GM18526 (cell line): ENCODE results near the gene PPAN.

Experiments
- POLR2A ChIP-seq: IDR thresholded peaks from 3 replicates; pipeline ENCODE4 v1.6.1; 2011; ENCODE audit not compliant: insufficient read length; ENCODE audit errors: extremely low read depth

PPAN gene

DNA sequence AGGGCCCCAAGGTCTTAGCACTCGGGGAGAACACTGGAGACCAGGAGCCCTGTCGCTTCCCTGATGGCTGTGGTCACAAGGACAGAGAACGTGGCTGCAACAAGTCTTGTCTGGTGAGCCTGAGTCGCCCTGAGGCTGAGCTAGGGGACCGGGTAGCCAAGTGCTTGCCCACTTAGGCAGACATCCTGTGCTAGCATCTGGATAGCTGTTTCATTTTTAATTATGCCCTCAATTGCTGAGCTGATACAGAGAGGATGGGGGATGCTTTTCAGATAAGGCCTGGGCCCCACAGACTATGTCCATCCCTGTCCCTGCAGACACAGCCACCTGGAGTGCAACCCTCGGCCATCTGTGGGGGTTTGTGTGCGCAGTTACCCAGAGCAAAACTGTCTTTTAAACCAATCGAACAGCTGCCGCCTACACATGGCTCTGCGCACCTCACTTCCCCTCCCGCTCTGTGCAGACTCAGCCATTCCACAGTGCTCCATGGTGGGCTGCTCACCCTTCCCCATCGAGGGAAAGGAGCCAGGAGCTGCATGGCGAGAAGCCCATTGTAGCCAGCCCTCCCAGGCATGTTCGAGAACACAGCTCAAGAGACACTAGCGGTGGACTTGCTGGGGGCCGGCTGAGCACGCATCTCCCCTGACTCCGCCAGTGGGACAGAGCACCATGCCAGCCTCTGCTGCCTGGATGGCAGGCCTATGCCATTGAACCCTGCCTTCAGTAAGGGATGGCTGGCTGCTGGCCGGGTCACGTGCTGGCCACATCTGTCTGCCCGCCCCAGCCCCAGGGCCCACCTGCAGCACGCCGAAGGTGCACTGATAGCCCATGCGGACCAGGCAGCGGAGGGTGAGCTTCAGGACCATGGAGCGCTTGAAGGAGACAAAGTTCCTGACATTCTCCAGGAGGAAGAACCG lies 33.0 kb downstream of the PPAN start:
- no peak for TF ChIP-seq POLR2A

GRCh38 chr19:10139952-10140351 lies 33.8 kb downstream of the PPAN start:
- no peak for TF ChIP-seq POLR2A

GRCh38 chr19:10141479-10141878 lies 35.3 kb downstream of the PPAN start:
- no peak for TF ChIP-seq POLR2A

- TF ChIP-seq POLR2A = no peak
Observed at GRCh38 chr19:10141973-10142372, 35.8 kb downstream of the PPAN start.

DNA sequence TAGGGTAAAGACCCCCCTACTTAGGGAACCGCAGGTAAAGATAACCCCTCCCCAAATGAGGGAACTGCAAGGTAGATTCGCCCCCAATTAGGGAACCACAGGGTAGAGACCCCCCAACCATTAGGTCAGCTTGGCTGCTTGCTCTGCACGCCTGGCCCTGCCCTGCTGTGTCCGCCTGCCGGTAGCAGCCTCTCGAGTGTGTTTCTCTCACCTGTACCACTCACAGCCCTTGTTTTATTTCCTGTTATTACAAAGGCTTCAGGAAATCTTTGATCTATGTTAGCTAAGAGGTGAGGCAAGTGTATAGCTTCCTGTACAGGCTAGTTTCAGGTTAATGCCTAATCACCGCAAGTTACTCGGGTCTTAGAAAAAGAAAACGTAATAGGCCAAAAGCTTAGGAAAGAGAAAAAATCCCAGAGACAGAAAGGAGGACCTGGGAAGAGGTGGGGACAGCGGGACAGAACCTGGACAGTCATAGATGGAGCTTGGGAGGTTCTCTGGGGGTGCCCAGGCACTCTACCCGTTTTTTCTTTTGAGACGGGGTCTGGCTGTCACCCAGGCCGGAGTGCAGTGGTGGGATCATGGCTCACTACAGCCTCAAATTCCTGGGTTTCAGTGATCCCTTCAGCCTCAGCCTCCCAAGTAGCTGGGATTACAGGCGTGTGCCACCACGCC lies 36.7 kb downstream of the PPAN start:
- no peak for TF ChIP-seq POLR2A

GRCh38 chr19:10143681-10144080 lies 37.5 kb downstream of the PPAN start:
- TF ChIP-seq POLR2A = no peak

DNA sequence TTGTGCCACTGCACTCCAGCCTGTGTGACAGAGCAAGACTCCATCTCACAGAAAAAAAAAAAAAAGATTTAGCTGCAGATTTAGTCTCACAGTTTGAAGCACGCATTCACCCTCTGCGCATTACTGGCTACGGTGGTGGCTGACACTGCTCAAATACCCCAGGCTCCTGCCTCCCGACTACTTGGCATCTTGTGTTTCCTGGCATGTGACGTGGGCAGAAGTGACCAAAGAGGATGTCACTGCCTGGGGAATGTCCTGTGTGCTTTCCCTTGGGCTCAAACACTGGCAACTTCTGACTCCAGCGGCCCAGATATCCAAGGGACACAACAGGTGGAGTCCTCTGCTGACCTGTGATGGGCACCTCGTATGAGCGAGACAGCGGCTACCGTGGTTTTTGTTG lies 38.2 kb downstream of the PPAN start:
- no peak for TF ChIP-seq POLR2A

GRCh38 chr19:10145031-10145430 lies 38.9 kb downstream of the PPAN start:
- TF ChIP-seq POLR2A = no peak

DNA sequence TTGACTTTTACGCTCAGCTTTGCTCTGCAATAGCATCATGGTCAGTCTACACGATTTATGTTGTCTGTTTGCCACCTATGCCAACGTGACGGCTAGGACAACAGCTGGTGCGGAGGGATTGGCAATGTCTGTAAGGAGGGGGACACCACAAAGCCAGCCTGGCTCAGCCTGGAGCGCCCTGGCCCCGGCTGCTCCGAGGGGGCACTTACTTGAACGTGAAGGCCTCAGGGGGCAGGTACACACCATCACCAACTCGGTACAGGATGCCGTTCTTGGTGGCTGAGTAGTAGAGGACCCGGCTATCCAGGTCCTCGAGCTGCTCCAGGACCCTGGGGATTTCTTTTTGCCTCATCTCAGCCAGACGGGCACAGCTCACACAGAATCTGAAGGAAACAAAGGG lies 40.0 kb downstream of the PPAN start:
- TF ChIP-seq POLR2A = no peak

- no peak for TF ChIP-seq POLR2A
Observed at GRCh38 chr19:10149427-10149826, 43.3 kb downstream of the PPAN start.

DNA sequence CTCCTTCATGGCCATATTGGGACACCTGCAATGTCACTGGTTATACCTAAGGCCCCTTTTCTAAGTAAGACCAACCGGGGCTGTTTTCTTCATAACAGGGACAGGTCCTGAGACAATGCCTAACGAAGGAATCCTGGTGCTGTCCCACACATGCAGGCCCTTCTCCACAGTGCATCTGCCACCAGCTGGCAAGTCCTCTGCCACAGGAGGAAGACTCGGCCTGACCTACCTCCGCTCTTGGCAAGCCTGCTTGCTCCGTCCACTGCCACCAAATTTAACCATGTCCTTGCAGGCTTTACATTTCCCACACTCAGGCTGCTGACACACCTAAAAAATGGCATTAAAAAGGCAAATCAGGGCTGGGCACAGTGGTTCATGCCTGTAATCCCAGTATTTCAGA lies 45.4 kb downstream of the PPAN start:
- TF ChIP-seq POLR2A = no peak

DNA sequence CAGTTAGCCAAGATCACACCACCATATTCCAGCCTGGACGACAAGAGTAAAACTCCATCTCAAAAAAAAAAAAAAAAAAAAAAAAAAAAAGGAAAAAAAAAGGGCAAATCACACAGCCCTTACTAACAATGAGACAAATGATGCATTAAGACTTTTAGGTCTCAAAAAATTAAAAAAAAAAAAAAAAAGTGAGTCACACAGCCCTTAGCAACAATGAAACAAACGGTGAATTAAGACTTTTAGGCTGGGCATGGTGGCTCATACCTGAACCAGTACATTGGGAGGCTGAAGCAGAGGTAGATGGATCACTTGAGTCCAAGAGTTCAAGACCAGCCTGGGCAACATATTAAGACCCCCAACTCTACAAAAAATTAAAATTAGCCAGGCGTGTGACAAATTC lies 45.9 kb downstream of the PPAN start:
- no peak for TF ChIP-seq POLR2A

GRCh38 chr19:10155839-10156238 lies 49.7 kb downstream of the PPAN start:
- TF ChIP-seq POLR2A = no peak

GRCh38 chr19:10158071-10158470 lies 51.9 kb downstream of the PPAN start:
- TF ChIP-seq POLR2A = no peak

- TF ChIP-seq POLR2A = no peak
Observed at GRCh38 chr19:10158485-10158884, 52.3 kb downstream of the PPAN start.

- TF ChIP-seq POLR2A = no peak
Observed at GRCh38 chr19:10159610-10160009, 53.4 kb downstream of the PPAN start.
